HCT116 (cell line): Measurements from ENCODE around the gene PDE4D. TPM values are rescaled to one million over a fixed set of nuclear protein-coding genes. Genes with fewer than 3 reads are reported as not detected.

Experiments used
- ATAC-seq: fragments of 200-7000 bp; cut with Tn5 transposase; 2 replicates; pipeline ENCODE4 v1.9.1; 2020; ENCODE audit warnings: mild to moderate bottlenecking, moderate library complexity
- BruUV-seq: library from RNA; stranded (reverse); fragments of 400-500 nt; replicated peaks from 2 replicates; lab custom pipeline; 2021; lab: Mats Ljungman, UMichigan
- CTCF ChIA-PET: fragments of 300-600 bp; sonication (Branson Sonifier 250); formaldehyde crosslinking; loops from one replicate; lab custom pipeline; 2021; ENCODE audit warnings: antibody characterized with exemption; lab: Charles Lee
- POLR2A ChIA-PET: fragments of 300-600, 350-600 bp; sonication (Branson Sonifier 250); formaldehyde crosslinking; loops from one replicate; lab custom pipeline; 2021; ENCODE audit warnings: antibody characterized with exemption; lab: Charles Lee
- RAD21 ChIA-PET, 2 experiments: fragments of 300-600 bp; sonication (Branson Sonifier 250); formaldehyde crosslinking; loops; one replicate each; lab custom pipeline; 2023; ENCODE audit warnings: low total read pairs in 2 of 2; ENCODE audit not compliant: uncharacterized antibody in 2 of 2, unreplicated experiment in 2 of 2, low non-redundant PET in 1 of 2; lab: Charles Lee
- DNase-seq: peaks from one replicate; pipeline ENCODE4 v3.0.0-alpha.2; 2010; ENCODE audit warnings: low read depth, low spot score
- H2AFZ ChIP-seq: fragments of 200-600 bp; shearing (Covaris generic), sonication (generic); 2 replicates; pipeline ENCODE4 v1.6.1; 2017; ENCODE audit warnings: low read depth, mixed run types, mixed read lengths, antibody characterized with exemption, low read length; ENCODE audit not compliant: poor library complexity, severe bottlenecking
- H3K27ac ChIP-seq: 2 replicates; pipeline ENCODE4 v1.5.1; 2012; ENCODE audit warnings: low read depth, low read length
- H3K27me3 ChIP-seq: fragments of 200-600 bp; sonication (generic); 2 replicates; pipeline ENCODE4 v1.6.1; 2016; ENCODE audit warnings: mixed run types, low read length, mixed read lengths; ENCODE audit not compliant: insufficient read depth
- H3K36me3 ChIP-seq, 2 experiments: fragments of 200-500 bp in 1 of 2; fragments of 200-600 bp in 1 of 2; sonication (Bioruptor generic) in 1 of 2; sonication (generic) in 1 of 2; 2 replicates each; pipeline versions ENCODE4 v1.5.1 to v1.6.1; 2014 to 2016; ENCODE audit warnings: low read length in 2 of 2, inconsistent platforms in 1 of 2, mixed read lengths in 1 of 2, mixed run types in 1 of 2; ENCODE audit not compliant: insufficient read depth in 2 of 2, control insufficient read depth in 1 of 2
- H3K4me1 ChIP-seq, 2 experiments: fragments of 200-600 bp in 1 of 2; sonication (generic) in 1 of 2; 2 replicates each; pipeline versions ENCODE4 v1.5.1 to v1.6.1; 2012 to 2017; ENCODE audit warnings: low read length in 2 of 2, inconsistent platforms in 1 of 2, mild to moderate bottlenecking in 1 of 2, mixed read lengths in 1 of 2, mixed run types in 1 of 2, moderate library complexity in 1 of 2; ENCODE audit not compliant: insufficient read depth in 2 of 2, control insufficient read depth in 1 of 2
- H3K4me2 ChIP-seq: fragments of 200-600 bp; sonication (generic); 2 replicates; pipeline ENCODE4 v1.6.1; 2017; ENCODE audit warnings: mixed run types, low read length, mixed read lengths
- H3K4me3 ChIP-seq, 2 experiments: fragments of 200-600 bp in 1 of 2; sonication (generic) in 1 of 2; replicated peaks in 1 of 2; 2 replicates each; pipeline ENCODE4 v1.5.1; 2011 to 2016; ENCODE audit warnings: low read length in 2 of 2, control low read depth in 1 of 2, low read depth in 1 of 2, mild to moderate bottlenecking in 1 of 2, mixed read lengths in 1 of 2, mixed run types in 1 of 2
- H3K79me2 ChIP-seq: fragments of 200-600 bp; sonication (generic); 2 replicates; pipeline ENCODE4 v1.6.1; 2017; ENCODE audit warnings: mild to moderate bottlenecking, mixed run types, low read length, moderate library complexity, mixed read lengths; ENCODE audit not compliant: insufficient read depth
- H3K9ac ChIP-seq: fragments of 200-600 bp; sonication (generic); 2 replicates; pipeline ENCODE4 v1.6.1; 2016; ENCODE audit warnings: low read length, mixed read lengths
- H3K9me2 ChIP-seq: fragments of 200-600 bp; sonication (generic), shearing (Covaris generic); 2 replicates; pipeline ENCODE4 v1.6.1; 2017; ENCODE audit warnings: mixed run types, mild to moderate bottlenecking, moderate library complexity; ENCODE audit not compliant: insufficient read depth
- H3K9me3 ChIP-seq, 2 experiments: fragments of 200-500 bp in 1 of 2; fragments of 200-600 bp in 1 of 2; sonication (Bioruptor generic) in 1 of 2; sonication (generic) in 1 of 2; 2 replicates each; pipeline ENCODE4 v1.6.1; 2014 to 2017; ENCODE audit warnings: low read length in 2 of 2, mixed read lengths in 2 of 2, inconsistent platforms in 1 of 2, low read depth in 1 of 2, mild to moderate bottlenecking in 1 of 2, mixed run types in 1 of 2, moderate library complexity in 1 of 2; ENCODE audit not compliant: control insufficient read depth in 1 of 2, insufficient read depth in 1 of 2
- H4K20me1 ChIP-seq: fragments of 200-600 bp; sonication (generic), shearing (Covaris generic); 2 replicates; pipeline ENCODE4 v1.6.1; 2017; ENCODE audit warnings: mixed run types, mild to moderate bottlenecking, moderate library complexity; ENCODE audit not compliant: insufficient read depth
- CBX3 ChIP-seq: IDR thresholded peaks from 2 replicates; pipeline ENCODE4 v1.6.1; 2012; ENCODE audit warnings: low read depth
- CEBPB ChIP-seq: IDR thresholded peaks from 2 replicates; pipeline ENCODE4 v1.6.1; 2012; ENCODE audit warnings: low read depth
- EGR1 ChIP-seq: IDR thresholded peaks from 2 replicates; pipeline ENCODE4 v1.6.1; 2012; ENCODE audit warnings: low read depth
- ELF1 ChIP-seq: IDR thresholded peaks from 2 replicates; pipeline ENCODE4 v1.6.1; 2012; ENCODE audit warnings: low read depth, borderline replicate concordance
- EZH2 ChIP-seq: fragments of 200-600 bp; sonication (generic); IDR thresholded peaks from 2 replicates; pipeline ENCODE4 v1.6.1; 2017; ENCODE audit warnings: antibody characterized with exemption, mixed run types
- FOSL1 ChIP-seq: IDR thresholded peaks from 2 replicates; pipeline ENCODE4 v1.6.1; 2012; ENCODE audit warnings: low read depth
- JUND ChIP-seq: IDR thresholded peaks from 2 replicates; pipeline ENCODE4 v1.6.1; 2012
- POLR2A ChIP-seq: IDR thresholded peaks from 2 replicates; pipeline ENCODE4 v1.7.0; 2011; ENCODE audit warnings: borderline replicate concordance; ENCODE audit not compliant: insufficient read depth, insufficient read length; ENCODE audit errors: extremely low read depth
- REST ChIP-seq: IDR thresholded peaks from 2 replicates; pipeline ENCODE4 v1.6.1; 2012; ENCODE audit warnings: low read depth
- SIN3A ChIP-seq: IDR thresholded peaks from 2 replicates; pipeline ENCODE4 v1.6.1; 2012; ENCODE audit warnings: low read depth
- SP1 ChIP-seq: IDR thresholded peaks from 2 replicates; pipeline ENCODE4 v1.6.1; 2012; ENCODE audit warnings: low read depth
- TCF7L2 ChIP-seq: IDR thresholded peaks from 2 replicates; pipeline ENCODE4 v1.7.0; 2011; ENCODE audit warnings: borderline replicate concordance, inconsistent platforms; ENCODE audit not compliant: insufficient read depth, insufficient read length; ENCODE audit errors: extremely low read depth
- YY1 ChIP-seq: IDR thresholded peaks from 2 replicates; pipeline ENCODE4 v1.6.1; 2011; ENCODE audit warnings: low read length, low read depth, moderate library complexity, mild to moderate bottlenecking; ENCODE audit not compliant: insufficient replicate concordance; ENCODE audit errors: extremely low read depth
- ZBTB33 ChIP-seq: IDR thresholded peaks from 2 replicates; pipeline ENCODE4 v1.6.1; 2011; ENCODE audit warnings: mild to moderate bottlenecking, low read length, moderate library complexity; ENCODE audit not compliant: insufficient replicate concordance; ENCODE audit errors: extremely low read depth
- ZFX ChIP-seq: fragments of 450-650 bp; IDR thresholded peaks from 2 replicates; pipeline ENCODE4 v1.6.1; 2017
- ZNF274 ChIP-seq: fragments of 200-500 bp; sonication (Bioruptor generic); IDR thresholded peaks from 2 replicates; pipeline ENCODE4 v1.6.1; 2014; ENCODE audit warnings: mild to moderate bottlenecking, low read depth, low read length, inconsistent platforms
- intact Hi-C: fragments of 100-400 bp; cut with micrococcal nuclease; formaldehyde crosslinking; loops from 2 replicates; pipeline ENCODE4 v1.10.0; 2022
- total RNA-seq: library from RNA; stranded (reverse); gene quantifications from one replicate; pipeline ENCODE4 v1.2.1, GENCODE V29; 2021; ENCODE audit not compliant: unreplicated experiment
- TF ChIP-seq, protein P1 (sequence below), 3 experiments: fragments of 200-600 bp in 1 of 3; sonication (generic) in 1 of 3; IDR thresholded peaks in 2 of 3; conservative IDR thresholded peaks in 1 of 3; 2 replicates each; pipeline ENCODE4 v1.5.1; 2012 to 2017; ENCODE audit warnings: low read depth in 2 of 3, low read length in 2 of 3, antibody characterized with exemption in 1 of 3, borderline replicate concordance in 1 of 3, control low read depth in 1 of 3, mild to moderate bottlenecking in 1 of 3, mixed read lengths in 1 of 3, mixed run types in 1 of 3, moderate library complexity in 1 of 3; ENCODE audit not compliant: insufficient read depth in 1 of 3
- TF ChIP-seq, protein P2 (sequence below): IDR thresholded peaks from 2 replicates; pipeline ENCODE4 v1.6.1; 2012

PDE4D gene
- total RNA-seq, 1 experiment from 2014 or later: 1.1 TPM

GRCh38 chr5:59279979-59280378 is 613.5 kb downstream of the PDE4D start:
- no peaks in the 10 kb centered on the region for H3K79me2 ChIP-seq

More at GRCh38 chr5:59279979-59280378, 613.5 kb downstream of the PDE4D start:
- POLR2A ChIA-PET: no interaction called here
- BruUV-seq: no TSS peak
- Histone ChIP-seq H3K27ac (no peak overlapping the region), H2AFZ (no peak overlapping the region), H3K4me3 (no peak overlapping the region), H3K9ac (no peak overlapping the region), H3K36me3 (no peaks in the 10 kb centered on the region), H3K9me2 (no peaks in the 10 kb centered on the region), H3K4me1 (no peaks in the 10 kb centered on the region), H3K4me2 (no peak overlapping the region), H3K27me3 (peaks cover 15% of the 10 kb centered on the region), H3K9me3 (no peaks in the 10 kb centered on the region), H4K20me1 (no peaks in the 10 kb centered on the region)
- intact Hi-C loops: no loop called here
- ATAC-seq (no peak), DNase-seq (no peak)
- RAD21 ChIA-PET: no interaction called here
- TF ChIP-seq EGR1 (no peak), ZNF274 (no peak), REST (no peak), ELF1 (no peak), EZH2 (no peak), ZFX (no peak), SP1 (no peak), POLR2A (no peak), CBX3 (no peak), FOSL1 (no peak), YY1 (no peak), JUND (no peak), SIN3A (no peak), ZBTB33 (no peak), TCF7L2 (no peak), CEBPB (no peak)
- TF ChIP-seq, protein P1, sequence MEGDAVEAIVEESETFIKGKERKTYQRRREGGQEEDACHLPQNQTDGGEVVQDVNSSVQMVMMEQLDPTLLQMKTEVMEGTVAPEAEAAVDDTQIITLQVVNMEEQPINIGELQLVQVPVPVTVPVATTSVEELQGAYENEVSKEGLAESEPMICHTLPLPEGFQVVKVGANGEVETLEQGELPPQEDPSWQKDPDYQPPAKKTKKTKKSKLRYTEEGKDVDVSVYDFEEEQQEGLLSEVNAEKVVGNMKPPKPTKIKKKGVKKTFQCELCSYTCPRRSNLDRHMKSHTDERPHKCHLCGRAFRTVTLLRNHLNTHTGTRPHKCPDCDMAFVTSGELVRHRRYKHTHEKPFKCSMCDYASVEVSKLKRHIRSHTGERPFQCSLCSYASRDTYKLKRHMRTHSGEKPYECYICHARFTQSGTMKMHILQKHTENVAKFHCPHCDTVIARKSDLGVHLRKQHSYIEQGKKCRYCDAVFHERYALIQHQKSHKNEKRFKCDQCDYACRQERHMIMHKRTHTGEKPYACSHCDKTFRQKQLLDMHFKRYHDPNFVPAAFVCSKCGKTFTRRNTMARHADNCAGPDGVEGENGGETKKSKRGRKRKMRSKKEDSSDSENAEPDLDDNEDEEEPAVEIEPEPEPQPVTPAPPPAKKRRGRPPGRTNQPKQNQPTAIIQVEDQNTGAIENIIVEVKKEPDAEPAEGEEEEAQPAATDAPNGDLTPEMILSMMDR (IDR thresholded peaks at IDR 0.05 in 2 of 3, conservative IDR thresholded peaks at IDR 0.05 in 1 of 3; ENCODE audit: borderline replicate concordance in 1 of 3, insufficient read depth in 1 of 3, low read depth in 2 of 3, low read length in 2 of 3): no peak
- TF ChIP-seq, protein P2, sequence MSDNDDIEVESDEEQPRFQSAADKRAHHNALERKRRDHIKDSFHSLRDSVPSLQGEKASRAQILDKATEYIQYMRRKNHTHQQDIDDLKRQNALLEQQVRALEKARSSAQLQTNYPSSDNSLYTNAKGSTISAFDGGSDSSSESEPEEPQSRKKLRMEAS: no peak
- CTCF ChIA-PET: no interaction called here
